Smooth muscle cell (in vitro differentiated cells): ENCODE results near the gene ZNF254. TPM values are rescaled to one million over a fixed set of nuclear protein-coding genes. Genes with fewer than 3 reads are reported as not detected.
"Not testable (repeated sequence)": the region's sequence is repeated elsewhere in the genome, so short reads cannot be mapped to it uniquely, and the experiment has no call there.

Experiments used
- DNase-seq: peaks from one replicate; lab custom pipeline; 2025; ENCODE audit not compliant: unreplicated experiment; lab: John Stamatoyannopoulos, UW
- H2AFZ ChIP-seq: fragments of 200-600 bp; sonication (generic); 2 replicates; pipeline ENCODE4 v1.6.0; 2016; ENCODE audit warnings: antibody characterized with exemption, low read depth, mild to moderate bottlenecking
- H3F3A ChIP-seq: fragments of 200-600 bp; sonication (generic); 2 replicates; pipeline ENCODE4 v1.6.0; 2017; ENCODE audit warnings: antibody characterized with exemption, low read depth
- H3K27ac ChIP-seq: fragments of 200-600 bp; sonication (generic); 2 replicates; pipeline ENCODE4 v1.5.1; 2016; ENCODE audit warnings: low read depth, mild to moderate bottlenecking
- H3K27me3 ChIP-seq: fragments of 200-600 bp; sonication (generic); 2 replicates; pipeline ENCODE4 v1.6.1; 2016; ENCODE audit warnings: low read depth, mild to moderate bottlenecking
- H3K36me3 ChIP-seq: fragments of 200-600 bp; sonication (generic); 2 replicates; pipeline ENCODE4 v1.5.1; 2016; ENCODE audit warnings: low read depth
- H3K4me1 ChIP-seq: fragments of 200-600 bp; sonication (generic); 2 replicates; pipeline ENCODE4 v1.5.1; 2016; ENCODE audit warnings: low read depth
- H3K4me2 ChIP-seq: fragments of 200-600 bp; sonication (generic); 2 replicates; pipeline ENCODE4 v1.6.0; 2016; ENCODE audit warnings: mild to moderate bottlenecking
- H3K4me3 ChIP-seq: fragments of 200-600 bp; sonication (generic); 2 replicates; pipeline ENCODE4 v1.5.1; 2016; ENCODE audit warnings: mild to moderate bottlenecking
- H3K79me2 ChIP-seq: fragments of 200-600 bp; sonication (generic); 2 replicates; pipeline ENCODE4 v1.6.0; 2016; ENCODE audit warnings: low read depth, mild to moderate bottlenecking
- H3K9ac ChIP-seq: fragments of 200-600 bp; sonication (generic); 2 replicates; pipeline ENCODE4 v1.6.0; 2016; ENCODE audit warnings: low read depth
- H3K9me3 ChIP-seq: fragments of 200-600 bp; sonication (generic); replicated peaks from 2 replicates; pipeline ENCODE4 v1.5.1; 2016; ENCODE audit warnings: low read depth
- H4K20me1 ChIP-seq: fragments of 200-600 bp; sonication (generic); 2 replicates; pipeline ENCODE4 v1.6.0; 2016; ENCODE audit warnings: low read depth
- WGBS: methylation state at CpG from one replicate; pipeline ENCODE4 v1.1.7; 2016; ENCODE audit warnings: low lambda C conversion rate; 5-methylcytosine and 5-hydroxymethylcytosine counted together
- polyA plus RNA-seq: library from polyadenylated mRNA; unstranded; fragments of >200 nt; fragmentation: Nextera tagmentation; extraction: Ambion mirVana; gene quantifications from 2 replicates; pipeline ENCODE4 v1.2.1, GENCODE V29; 2016
- total RNA-seq: library from RNA; depleted of rRNA; stranded (reverse); fragments of >200 nt; gene quantifications from 2 replicates; pipeline ENCODE4 v1.2.3, GENCODE V29; 2014
- TF ChIP-seq, protein P1 (sequence below): fragments of 200-600 bp; sonication (generic); IDR thresholded peaks from 2 replicates; pipeline ENCODE4 v1.5.1; 2017; ENCODE audit warnings: borderline replicate concordance, mild to moderate bottlenecking, antibody characterized with exemption; ENCODE audit not compliant: insufficient read depth, poor library complexity, severe bottlenecking

Gene ZNF254
- total RNA-seq, result 23.5 and 29.0 TPM in 2 replicates
- polyA plus RNA-seq, result 4.4 and 4.6 TPM in 2 replicates

DNA sequence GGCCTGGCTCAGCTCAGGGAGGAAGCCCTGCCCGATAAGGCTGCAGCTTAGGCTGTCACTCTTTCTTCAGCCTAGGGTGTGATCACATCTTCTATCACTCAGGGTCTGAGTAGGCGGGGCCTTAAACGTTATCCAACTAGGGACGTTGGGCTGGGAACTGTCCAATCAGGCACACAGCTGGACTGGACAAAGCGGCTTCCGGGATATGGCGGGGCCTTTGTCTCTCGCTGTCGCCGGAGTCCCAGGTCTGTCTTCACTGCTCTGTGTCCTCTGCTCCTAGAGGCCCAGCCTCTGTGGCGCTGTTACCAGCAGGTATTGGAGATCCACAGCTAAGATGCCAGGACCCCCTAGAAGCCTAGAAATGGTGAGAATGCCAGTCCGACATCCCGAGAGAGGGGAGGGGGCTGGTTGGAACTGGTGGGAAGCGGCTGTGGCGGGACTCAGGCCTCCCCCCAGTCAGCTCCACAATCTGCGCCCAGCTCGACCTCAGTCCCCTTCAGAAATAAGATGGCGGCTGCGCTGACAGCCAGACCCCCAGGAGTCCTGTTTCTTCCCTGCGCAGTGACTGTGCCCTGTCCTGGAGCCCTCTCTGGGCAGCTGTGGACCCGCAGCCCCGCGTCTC, at the start of gene ZNF254:
TSS of gene ZNF254 (plus strand) at position 214 of the 622 bp plus-strand sequence. CDS start at position 335, 121 bp downstream.
- peaks cover 8% of the 10 kb centered on the region for H3K4me1 ChIP-seq
- H3K9me3 ChIP-seq, result no peaks in the 10 kb centered on the region
- peak within 1 kb of the TSS; percentile 90 for H2AFZ ChIP-seq
- 8% methylated on average over 23 of the region's 23 CpGs for WGBS
- no peaks in the 10 kb centered on the region for H3F3A ChIP-seq
- peaks cover 16% of the 10 kb centered on the region for H4K20me1 ChIP-seq
- peak within 1 kb of the TSS; percentile 93 for H3K4me3 ChIP-seq
- H3K9ac ChIP-seq, result peak within 1 kb of the TSS; percentile 99
- H3K27ac ChIP-seq, result peak within 1 kb of the TSS; percentile 95
- peaks cover 51% of the 10 kb centered on the region for H3K79me2 ChIP-seq
- peak; percentile 43 for DNase-seq
- peak within 1 kb of the TSS; percentile 98 for H3K4me2 ChIP-seq
- H3K36me3 ChIP-seq, result no peaks in the 10 kb centered on the region
- no peaks in the 10 kb centered on the region for H3K27me3 ChIP-seq
- TF ChIP-seq, protein P1, sequence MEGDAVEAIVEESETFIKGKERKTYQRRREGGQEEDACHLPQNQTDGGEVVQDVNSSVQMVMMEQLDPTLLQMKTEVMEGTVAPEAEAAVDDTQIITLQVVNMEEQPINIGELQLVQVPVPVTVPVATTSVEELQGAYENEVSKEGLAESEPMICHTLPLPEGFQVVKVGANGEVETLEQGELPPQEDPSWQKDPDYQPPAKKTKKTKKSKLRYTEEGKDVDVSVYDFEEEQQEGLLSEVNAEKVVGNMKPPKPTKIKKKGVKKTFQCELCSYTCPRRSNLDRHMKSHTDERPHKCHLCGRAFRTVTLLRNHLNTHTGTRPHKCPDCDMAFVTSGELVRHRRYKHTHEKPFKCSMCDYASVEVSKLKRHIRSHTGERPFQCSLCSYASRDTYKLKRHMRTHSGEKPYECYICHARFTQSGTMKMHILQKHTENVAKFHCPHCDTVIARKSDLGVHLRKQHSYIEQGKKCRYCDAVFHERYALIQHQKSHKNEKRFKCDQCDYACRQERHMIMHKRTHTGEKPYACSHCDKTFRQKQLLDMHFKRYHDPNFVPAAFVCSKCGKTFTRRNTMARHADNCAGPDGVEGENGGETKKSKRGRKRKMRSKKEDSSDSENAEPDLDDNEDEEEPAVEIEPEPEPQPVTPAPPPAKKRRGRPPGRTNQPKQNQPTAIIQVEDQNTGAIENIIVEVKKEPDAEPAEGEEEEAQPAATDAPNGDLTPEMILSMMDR, result no peak

DNA sequence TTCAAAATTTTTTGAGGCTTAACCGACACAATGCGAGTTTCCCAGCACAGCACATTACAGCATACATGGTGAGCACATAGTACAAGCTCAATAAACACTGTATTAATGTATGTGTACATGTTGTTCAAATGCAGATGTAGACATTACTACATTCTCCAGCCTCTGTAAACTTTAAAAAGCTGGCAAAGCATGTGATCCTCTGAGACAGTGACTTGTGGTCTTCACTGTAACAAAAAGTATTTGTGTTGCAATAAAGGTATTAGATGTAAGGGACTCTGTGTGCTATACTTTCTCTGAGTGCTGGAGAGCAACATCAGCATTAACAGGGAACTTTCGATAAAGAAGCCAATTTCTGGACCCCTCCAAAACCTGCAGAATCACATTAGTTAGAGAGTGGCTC, 46.4 kb upstream of the ZNF254 start:
- no peaks in the 10 kb centered on the region for H3F3A ChIP-seq
- H3K36me3 ChIP-seq, result peaks cover 3% of the 10 kb centered on the region
- H3K4me1 ChIP-seq, result peaks cover 2% of the 10 kb centered on the region
- TF ChIP-seq, protein P1, result no peak
- DNase-seq, result no peak
- H3K27ac ChIP-seq, result no peak overlapping the region
- H3K4me3 ChIP-seq, result no peak overlapping the region
- H3K79me2 ChIP-seq, result peaks cover 81% of the 10 kb centered on the region
- peaks cover 84% of the 10 kb centered on the region for H4K20me1 ChIP-seq
- no peak overlapping the region for H3K9ac ChIP-seq
- H3K9me3 ChIP-seq, result no peaks in the 10 kb centered on the region
- no peak overlapping the region for H2AFZ ChIP-seq
- no peaks in the 10 kb centered on the region for H3K27me3 ChIP-seq
- WGBS, result 94% methylated on average over 3 of the region's 3 CpGs
- H3K4me2 ChIP-seq, result no peak overlapping the region

GRCh38 chr19:24041326-24041725, 45.7 kb upstream of the ZNF254 start:
- H3K79me2 ChIP-seq, result peaks cover 76% of the 10 kb centered on the region
- not testable (repeated sequence) for H3K36me3 ChIP-seq, H3K9ac ChIP-seq, H2AFZ ChIP-seq, H3F3A ChIP-seq, H3K4me2 ChIP-seq, H3K4me3 ChIP-seq, DNase-seq, H3K27ac ChIP-seq, H3K4me1 ChIP-seq, H3K9me3 ChIP-seq, H3K27me3 ChIP-seq
- H4K20me1 ChIP-seq, result peaks cover 82% of the 10 kb centered on the region
- WGBS, result 95% methylated on average over 27 of the region's 32 CpGs

GRCh38 chr19:24046550-24046949, 40.4 kb upstream of the ZNF254 start:
- TF ChIP-seq, protein P1, result no peak
- Histone ChIP-seq H3K27me3 (no peaks in the 10 kb centered on the region), H3F3A (no peaks in the 10 kb centered on the region), H4K20me1 (peaks cover 34% of the 10 kb centered on the region), H3K27ac (no peak overlapping the region), H3K4me1 (no peaks in the 10 kb centered on the region), H3K9me3 (no peaks in the 10 kb centered on the region), H3K79me2 (peaks cover 31% of the 10 kb centered on the region), H3K4me3 (no peak overlapping the region), H2AFZ (no peak overlapping the region), H3K9ac (no peak overlapping the region), H3K36me3 (peaks cover 11% of the 10 kb centered on the region), H3K4me2 (no peak overlapping the region)
- WGBS, result 96% methylated on average over 1 of the region's 1 CpG
- no peak for DNase-seq
